ENCODE measurements around the gene NLGN4X.
A peak's percentile ranks its signal among the peaks of the same experiment; 100 is the strongest.

NLGN4X gene

DNA sequence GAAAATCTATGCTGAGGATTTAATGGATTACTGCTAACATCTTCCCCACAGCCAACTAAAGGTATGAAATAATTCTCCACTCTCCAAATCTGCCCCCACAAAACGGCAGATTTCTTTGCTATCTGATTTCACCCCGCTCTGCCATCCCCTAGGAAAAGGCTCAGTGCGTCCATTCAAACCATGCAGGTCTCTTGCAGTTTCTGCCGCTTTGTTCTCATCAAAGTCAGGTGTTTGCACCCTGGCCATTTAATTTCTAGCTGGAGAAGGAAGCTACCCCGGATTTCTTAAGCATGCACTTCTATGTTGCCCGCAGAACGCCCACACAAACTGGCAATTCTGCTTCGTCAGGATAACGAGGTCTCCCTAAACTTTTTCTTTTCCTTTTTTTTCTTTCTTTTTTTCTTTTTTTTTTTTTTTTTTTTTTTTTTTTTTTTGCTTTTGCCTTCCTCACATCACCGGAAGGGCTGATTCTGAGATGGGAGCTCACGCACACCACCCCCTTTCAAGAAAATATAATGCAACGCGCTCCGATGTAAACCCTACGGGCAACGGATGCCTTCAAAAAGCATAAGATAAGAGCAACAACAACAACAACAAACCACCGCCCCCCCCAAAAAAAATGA lies 3.3 kb downstream of the NLGN4X start:
- Histone ChIP-seq H3K4me3 (ENCODE audit: extremely low read depth, insufficient read depth, low read length, poor library complexity, severe bottlenecking) (peak overlapping the region; percentile 56), H3K27ac (ENCODE audit: low read depth, low read length, severe bottlenecking) (no peak overlapping the region)
- 10 to 13% methylated on average over 3 to 4 of the region's 17 CpGs for WGBS, 2 experiments (ENCODE audit: insufficient coverage in 2 of 2)

DNA sequence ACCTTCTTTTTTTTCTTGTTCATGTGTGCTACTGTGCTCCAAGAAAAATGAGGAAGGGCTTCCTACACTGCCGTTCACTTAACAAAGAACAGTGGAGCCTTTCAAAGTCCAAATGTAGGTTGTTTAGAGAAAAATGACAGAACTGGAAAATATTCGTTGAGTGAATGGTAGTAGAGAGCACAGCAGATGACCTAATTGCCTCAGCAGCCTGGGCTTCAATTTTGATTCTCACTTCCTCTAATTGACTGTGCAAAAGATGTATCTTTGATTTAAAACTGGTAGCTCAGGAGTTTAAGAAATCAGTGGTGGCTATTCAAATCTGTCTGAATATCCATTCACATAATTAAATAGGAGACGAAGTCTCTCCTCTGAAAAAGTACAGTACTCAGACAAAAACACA lies 5.2 kb downstream of the NLGN4X start:
- Histone ChIP-seq H3K36me3 (ENCODE audit: control insufficient read depth, insufficient read depth, low read length) (no peaks in the 10 kb centered on the region), H3K4me1 (ENCODE audit: control insufficient read depth, insufficient read depth, low read length, poor library complexity, severe bottlenecking) (peaks cover 6% of the 10 kb centered on the region), H3K27ac (ENCODE audit: low read depth, low read length, severe bottlenecking) (no peak overlapping the region), H3K4me3 (ENCODE audit: extremely low read depth, insufficient read depth, low read length, poor library complexity, severe bottlenecking) (no peak overlapping the region), H3K9me3 (ENCODE audit: control insufficient read depth, low read length) (no peaks in the 10 kb centered on the region)
- WGBS, 2 experiments (ENCODE audit: insufficient coverage in 2 of 2): no CpG with 5 or more reads among the region's 3 CpGs

More for the DNA sequence above, 3.3 kb downstream of the NLGN4X start:
- peaks cover 10% of the 10 kb centered on the region for H3K4me1 ChIP-seq (ENCODE audit: control insufficient read depth, insufficient read depth, low read length, poor library complexity, severe bottlenecking)
- H3K9me3 ChIP-seq (ENCODE audit: control insufficient read depth, low read length): no peaks in the 10 kb centered on the region
- no peaks in the 10 kb centered on the region for H3K36me3 ChIP-seq (ENCODE audit: control insufficient read depth, insufficient read depth, low read length)

DNA sequence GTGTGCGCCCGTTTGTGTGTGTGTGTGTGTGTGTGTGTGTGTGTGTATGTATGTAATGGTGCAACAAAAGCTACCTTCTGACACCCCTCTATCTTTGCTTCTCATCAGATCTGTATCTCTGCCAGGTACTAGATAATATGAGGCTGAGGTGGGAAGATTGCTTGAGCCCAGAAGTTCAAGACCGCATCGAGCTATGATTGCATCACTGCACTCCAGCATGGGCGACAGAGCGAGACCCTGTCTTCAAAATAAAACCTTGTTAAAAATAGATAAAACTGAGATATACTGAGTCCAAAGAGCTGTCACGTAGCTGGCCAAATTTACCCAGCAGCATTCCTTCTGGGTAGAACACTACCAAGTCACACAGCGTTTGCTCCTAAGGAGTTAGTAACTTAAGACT lies 18.4 kb downstream of the NLGN4X start:
- WGBS, 2 experiments (ENCODE audit: insufficient coverage in 2 of 2): 100% methylated on average over 1 of the region's 8 CpGs; no CpG with 5 or more reads in 1 of the 2 experiments
- H3K36me3 ChIP-seq (ENCODE audit: control insufficient read depth, insufficient read depth, low read length): no peaks in the 10 kb centered on the region
- H3K27ac ChIP-seq (ENCODE audit: low read depth, low read length, severe bottlenecking): no peak overlapping the region
- H3K9me3 ChIP-seq (ENCODE audit: control insufficient read depth, low read length): no peaks in the 10 kb centered on the region
- no peak overlapping the region for H3K4me3 ChIP-seq (ENCODE audit: extremely low read depth, insufficient read depth, low read length, poor library complexity, severe bottlenecking)
- no peaks in the 10 kb centered on the region for H3K4me1 ChIP-seq (ENCODE audit: control insufficient read depth, insufficient read depth, low read length, poor library complexity, severe bottlenecking)

DNA sequence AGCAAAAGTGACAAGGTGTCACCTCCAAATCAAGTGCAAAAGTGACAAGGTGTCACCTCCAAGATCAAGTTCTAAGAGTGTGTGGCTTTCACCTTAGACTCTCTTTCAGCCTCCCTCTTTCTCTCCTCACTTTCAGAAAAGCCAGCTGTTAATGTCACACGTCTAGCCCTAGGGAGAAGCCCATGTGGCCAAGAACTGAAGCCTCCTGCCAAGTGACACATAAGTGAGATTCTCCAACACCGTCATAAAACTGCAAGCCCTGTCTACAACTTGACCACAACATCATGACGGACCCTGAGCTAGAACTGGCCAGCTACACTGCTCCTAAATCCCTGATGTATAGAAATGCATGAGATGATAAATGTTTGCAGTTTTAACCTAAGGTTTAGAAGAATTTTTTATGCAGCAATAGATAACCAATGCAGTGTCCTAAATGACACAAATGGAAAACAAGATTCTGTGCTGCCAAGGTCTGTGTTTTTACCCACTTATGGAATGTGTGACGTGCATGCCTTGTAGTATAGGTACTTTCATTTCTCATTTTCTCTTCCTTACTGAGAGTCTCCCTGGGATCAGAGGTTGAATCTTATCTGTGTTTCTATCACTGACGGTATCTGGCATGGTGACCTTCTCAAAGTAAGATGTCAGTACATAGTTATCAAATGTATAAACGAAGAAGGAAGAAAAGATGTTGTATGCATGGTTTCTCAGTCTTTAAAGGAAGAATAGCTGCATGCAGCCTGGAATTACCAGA lies 25.0 kb downstream of the NLGN4X start:
- H3K9me3 ChIP-seq (ENCODE audit: control insufficient read depth, low read length): no peaks in the 10 kb centered on the region
- 100% methylated on average over 1 of the region's 6 CpGs; no CpG with 5 or more reads in 1 of the 2 experiments for WGBS, 2 experiments (ENCODE audit: insufficient coverage in 2 of 2)
- no peaks in the 10 kb centered on the region for H3K4me1 ChIP-seq (ENCODE audit: control insufficient read depth, insufficient read depth, low read length, poor library complexity, severe bottlenecking)
- no peaks in the 10 kb centered on the region for H3K36me3 ChIP-seq (ENCODE audit: control insufficient read depth, insufficient read depth, low read length)
- H3K27ac ChIP-seq (ENCODE audit: low read depth, low read length, severe bottlenecking): no peak overlapping the region
- H3K4me3 ChIP-seq (ENCODE audit: extremely low read depth, insufficient read depth, low read length, poor library complexity, severe bottlenecking): no peak overlapping the region

DNA sequence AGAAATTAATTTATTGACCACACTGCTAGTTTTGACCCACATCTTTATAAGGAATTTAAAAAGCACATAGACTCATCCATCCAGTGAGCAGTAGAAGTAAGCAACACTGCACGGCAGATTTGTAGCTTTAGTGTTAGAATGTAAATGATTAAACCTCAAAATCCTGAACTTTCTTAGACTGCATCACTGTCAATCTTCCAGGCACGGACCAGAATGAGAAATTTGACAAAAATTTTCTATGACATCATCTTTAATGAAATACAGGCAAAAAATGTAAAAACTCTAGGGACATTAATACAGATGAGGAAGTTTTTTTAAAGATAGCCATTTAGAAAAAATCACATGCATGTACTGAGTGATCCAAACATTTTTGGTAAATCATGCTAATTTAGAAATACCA lies 29.2 kb downstream of the NLGN4X start:
- WGBS, 2 experiments (ENCODE audit: insufficient coverage in 2 of 2): no CpG with 5 or more reads among the region's 2 CpGs
- no peak overlapping the region for H3K27ac ChIP-seq (ENCODE audit: low read depth, low read length, severe bottlenecking)
- H3K4me3 ChIP-seq (ENCODE audit: extremely low read depth, insufficient read depth, low read length, poor library complexity, severe bottlenecking): no peak overlapping the region
- no peaks in the 10 kb centered on the region for H3K36me3 ChIP-seq (ENCODE audit: control insufficient read depth, insufficient read depth, low read length)
- no peaks in the 10 kb centered on the region for H3K9me3 ChIP-seq (ENCODE audit: control insufficient read depth, low read length)
- H3K4me1 ChIP-seq (ENCODE audit: control insufficient read depth, insufficient read depth, low read length, poor library complexity, severe bottlenecking): no peaks in the 10 kb centered on the region

GRCh38 chrX:6187256-6187655 lies 41.4 kb downstream of the NLGN4X start:
- H3K27ac ChIP-seq (ENCODE audit: low read depth, low read length, severe bottlenecking): no peak overlapping the region
- WGBS, 2 experiments (ENCODE audit: insufficient coverage in 2 of 2): 98 to 100% methylated on average over 13 to 17 of the region's 28 CpGs
- no peaks in the 10 kb centered on the region for H3K9me3 ChIP-seq (ENCODE audit: control insufficient read depth, low read length)
- H3K4me3 ChIP-seq (ENCODE audit: extremely low read depth, insufficient read depth, low read length, poor library complexity, severe bottlenecking): no peak overlapping the region
- no peaks in the 10 kb centered on the region for H3K4me1 ChIP-seq (ENCODE audit: control insufficient read depth, insufficient read depth, low read length, poor library complexity, severe bottlenecking)
- H3K36me3 ChIP-seq (ENCODE audit: control insufficient read depth, insufficient read depth, low read length): no peaks in the 10 kb centered on the region

DNA sequence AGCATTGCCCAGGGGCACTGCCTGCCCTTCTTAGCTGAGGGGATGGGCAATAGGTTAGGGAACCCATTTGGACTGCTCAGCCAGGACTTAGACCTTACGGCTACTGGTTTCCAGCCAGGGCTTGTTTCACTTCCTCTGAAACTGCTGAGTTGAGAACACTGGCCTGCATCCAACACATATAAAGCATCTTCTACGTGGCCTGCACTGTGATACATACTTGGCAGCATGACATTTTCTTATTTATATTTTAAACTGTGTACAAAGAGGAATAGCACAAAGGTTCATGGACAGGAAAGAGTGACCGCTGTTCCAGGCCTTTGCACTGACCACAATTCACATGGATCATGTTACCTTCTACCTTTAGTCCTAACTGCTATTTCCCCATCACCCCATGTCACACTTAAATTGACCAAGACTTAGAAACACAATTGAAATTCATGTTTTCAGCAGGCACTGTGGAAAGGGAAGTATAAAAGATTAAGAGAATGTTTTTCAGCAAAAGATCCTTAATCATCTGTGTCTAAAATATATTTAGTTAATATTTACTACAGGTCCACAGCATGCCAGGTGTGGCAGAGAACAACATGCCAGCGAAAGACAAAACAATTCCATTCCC lies 43.7 kb downstream of the NLGN4X start:
- H3K4me1 ChIP-seq (ENCODE audit: control insufficient read depth, insufficient read depth, low read length, poor library complexity, severe bottlenecking): no peaks in the 10 kb centered on the region

DNA sequence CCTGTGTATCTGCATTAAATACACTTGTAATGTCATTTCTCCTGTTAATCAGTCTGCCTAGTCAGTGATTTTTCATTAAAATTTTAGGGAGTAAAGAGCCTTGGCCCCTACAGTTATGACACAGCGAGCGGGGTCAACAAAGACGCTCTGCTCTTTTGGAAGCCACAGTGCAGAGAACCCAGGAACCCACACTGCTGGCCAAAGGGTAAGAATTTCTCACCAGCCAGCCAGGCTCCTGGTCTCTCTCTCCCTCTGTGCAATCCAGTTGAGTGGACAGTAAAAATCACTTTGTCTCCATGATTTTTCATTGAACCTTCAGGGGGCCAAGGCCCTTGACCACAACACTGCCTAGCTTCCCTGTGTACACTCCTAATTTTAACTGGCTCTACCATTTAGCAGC lies 52.8 kb downstream of the NLGN4X start:
- H3K27ac ChIP-seq (ENCODE audit: low read depth, low read length, severe bottlenecking): no peak overlapping the region
- no peak overlapping the region for H3K4me3 ChIP-seq (ENCODE audit: extremely low read depth, insufficient read depth, low read length, poor library complexity, severe bottlenecking)
- H3K36me3 ChIP-seq (ENCODE audit: control insufficient read depth, insufficient read depth, low read length): no peaks in the 10 kb centered on the region
- no peaks in the 10 kb centered on the region for H3K9me3 ChIP-seq (ENCODE audit: control insufficient read depth, low read length)
- H3K4me1 ChIP-seq (ENCODE audit: control insufficient read depth, insufficient read depth, low read length, poor library complexity, severe bottlenecking): no peaks in the 10 kb centered on the region
- WGBS, 2 experiments (ENCODE audit: insufficient coverage in 2 of 2): 96% methylated on average over 3 of the region's 3 CpGs; no CpG with 5 or more reads in 1 of the 2 experiments

More for the DNA sequence above, 43.7 kb downstream of the NLGN4X start:
- no CpG with 5 or more reads among the region's 4 CpGs for WGBS, 2 experiments (ENCODE audit: insufficient coverage in 2 of 2)
- Histone ChIP-seq H3K9me3 (ENCODE audit: control insufficient read depth, low read length) (no peaks in the 10 kb centered on the region), H3K27ac (ENCODE audit: low read depth, low read length, severe bottlenecking) (no peak overlapping the region), H3K36me3 (ENCODE audit: control insufficient read depth, insufficient read depth, low read length) (no peaks in the 10 kb centered on the region), H3K4me3 (ENCODE audit: extremely low read depth, insufficient read depth, low read length, poor library complexity, severe bottlenecking) (no peak overlapping the region)

GRCh38 chrX:6170424-6170823 lies 58.2 kb downstream of the NLGN4X start:
- H3K9me3 ChIP-seq (ENCODE audit: control insufficient read depth, low read length): no peaks in the 10 kb centered on the region
- H3K4me1 ChIP-seq (ENCODE audit: control insufficient read depth, insufficient read depth, low read length, poor library complexity, severe bottlenecking): no peaks in the 10 kb centered on the region
- H3K36me3 ChIP-seq (ENCODE audit: control insufficient read depth, insufficient read depth, low read length): no peaks in the 10 kb centered on the region
- H3K27ac ChIP-seq (ENCODE audit: low read depth, low read length, severe bottlenecking): no peak overlapping the region
- H3K4me3 ChIP-seq (ENCODE audit: extremely low read depth, insufficient read depth, low read length, poor library complexity, severe bottlenecking): no peak overlapping the region

- H3K36me3 ChIP-seq (ENCODE audit: control insufficient read depth, insufficient read depth, low read length): no peaks in the 10 kb centered on the region
- H3K4me1 ChIP-seq (ENCODE audit: control insufficient read depth, insufficient read depth, low read length, poor library complexity, severe bottlenecking): no peaks in the 10 kb centered on the region
- no peak overlapping the region for H3K27ac ChIP-seq (ENCODE audit: low read depth, low read length, severe bottlenecking)
- 89 to 98% methylated on average over 3 to 5 of the region's 8 CpGs for WGBS, 2 experiments (ENCODE audit: insufficient coverage in 2 of 2)
- no peaks in the 10 kb centered on the region for H3K9me3 ChIP-seq (ENCODE audit: control insufficient read depth, low read length)
- H3K4me3 ChIP-seq (ENCODE audit: extremely low read depth, insufficient read depth, low read length, poor library complexity, severe bottlenecking): no peak overlapping the region
Measured at GRCh38 chrX:6169407-6169806, 59.3 kb downstream of the NLGN4X start.

DNA sequence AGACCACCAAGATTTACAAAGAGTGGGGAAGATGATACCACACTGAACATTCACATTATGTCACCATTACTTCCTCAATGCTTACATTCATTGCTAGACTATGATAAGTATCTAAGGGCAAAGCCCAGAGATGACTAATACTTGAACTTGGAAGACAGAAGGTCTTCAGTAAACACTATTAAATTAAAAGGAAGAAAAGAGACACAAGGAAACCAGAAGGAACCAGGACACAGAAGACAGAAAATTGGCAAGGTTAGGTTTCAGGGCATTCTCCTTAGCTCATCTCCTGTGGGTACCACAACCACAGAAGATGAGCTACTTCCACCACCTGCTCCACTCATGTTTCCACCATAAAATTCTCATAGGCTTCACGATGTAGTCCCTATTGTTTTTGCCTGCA lies 64.9 kb downstream of the NLGN4X start:
- H3K4me1 ChIP-seq (ENCODE audit: control insufficient read depth, insufficient read depth, low read length, poor library complexity, severe bottlenecking): no peaks in the 10 kb centered on the region
- WGBS, 2 experiments (ENCODE audit: insufficient coverage in 2 of 2): no CpG with 5 or more reads among the region's 1 CpG
- H3K9me3 ChIP-seq (ENCODE audit: control insufficient read depth, low read length): no peaks in the 10 kb centered on the region
- H3K36me3 ChIP-seq (ENCODE audit: control insufficient read depth, insufficient read depth, low read length): no peaks in the 10 kb centered on the region
- H3K4me3 ChIP-seq (ENCODE audit: extremely low read depth, insufficient read depth, low read length, poor library complexity, severe bottlenecking): no peak overlapping the region
- no peak overlapping the region for H3K27ac ChIP-seq (ENCODE audit: low read depth, low read length, severe bottlenecking)

All from mesodermal cell (in vitro differentiated cells).